GM19240 (cell line): ENCODE data around the gene HSF4.
"Not testable (repeated sequence)": the region's sequence is repeated elsewhere in the genome, so short reads cannot be mapped to it uniquely, and the experiment has no call there.

Experiments used
- DNase-seq: peaks from one replicate; pipeline ENCODE4 v3.0.0; 2011; ENCODE audit warnings: low spot score; ENCODE audit not compliant: insufficient read length

The HSF4 gene

GRCh38 chr16:67164599-67165061, at the start of gene HSF4:
Gene HSF4, plus strand, starts transcription at chr16:67164745. Its CDS starts 67 bp downstream, at chr16:67164812.
- no peak for DNase-seq

- DNase-seq = no peak
These were observed 49.8 kb upstream of the HSF4 start for GRCh38 chr16:67114793-67115192.

- no peak for DNase-seq
These were observed 48.9 kb upstream of the HSF4 start for GRCh38 chr16:67115639-67116038.

- no peak for DNase-seq
These were observed 47.9 kb upstream of the HSF4 start for GRCh38 chr16:67116388-67117311.

- no peak for DNase-seq
These were observed 46.8 kb upstream of the HSF4 start for GRCh38 chr16:67117716-67118115.

- no peak for DNase-seq
These were observed 44.5 kb upstream of the HSF4 start for GRCh38 chr16:67120025-67120424.

GRCh38 chr16:67122799-67123198, 41.7 kb upstream of the HSF4 start:
- not testable (repeated sequence) for DNase-seq

GRCh38 chr16:67128417-67128816, 36.1 kb upstream of the HSF4 start:
- no peak for DNase-seq

- no peak for DNase-seq
These were observed 35.7 kb upstream of the HSF4 start for GRCh38 chr16:67128887-67129286.

- DNase-seq = no peak
These were observed 35.1 kb upstream of the HSF4 start for GRCh38 chr16:67129422-67129821.

- no peak for DNase-seq
These were observed 26.9 kb upstream of the HSF4 start for GRCh38 chr16:67137605-67138004.

GRCh38 chr16:67141391-67141790, 23.2 kb upstream of the HSF4 start:
- no peak for DNase-seq

- DNase-seq = no peak
These were observed 22.2 kb upstream of the HSF4 start for GRCh38 chr16:67142342-67142741.

GRCh38 chr16:67144943-67145342, 19.6 kb upstream of the HSF4 start:
- DNase-seq = no peak

- DNase-seq = no peak
These were observed 18.8 kb upstream of the HSF4 start for GRCh38 chr16:67145746-67146145.

GRCh38 chr16:67146523-67147357, 17.8 kb upstream of the HSF4 start:
- no peak for DNase-seq

GRCh38 chr16:67147437-67148140, 17.0 kb upstream of the HSF4 start:
- no peak for DNase-seq

GRCh38 chr16:67148221-67148620, 16.3 kb upstream of the HSF4 start:
- no peak for DNase-seq

- no peak for DNase-seq
These were observed 15.8 kb upstream of the HSF4 start for GRCh38 chr16:67148656-67149275.

GRCh38 chr16:67149276-67150046, 15.1 kb upstream of the HSF4 start:
- no peak for DNase-seq
